CD14-positive monocyte (primary cell): ENCODE measurements around the gene CPA1. TPM values are rescaled to one million over a fixed set of nuclear protein-coding genes. Genes with fewer than 3 reads are reported as not detected.

Experiments
- DNase-seq, 3 donors: peaks; one replicate each; pipeline ENCODE4 v3.0.0-alpha.2; 2011 to 2022
- H2AFZ ChIP-seq: 2 replicates; pipeline ENCODE4 v1.6.0; 2012; ENCODE audit warnings: mild to moderate bottlenecking, low read depth, low read length, inconsistent platforms; ENCODE audit not compliant: insufficient read depth, poor library complexity, severe bottlenecking
- H3K27ac ChIP-seq, 2 donors: 1 replicate in 1 of 2; 2 replicates in 1 of 2; pipeline ENCODE4 v1.5.1; 2012 to 2013; ENCODE audit warnings: low read length in 2 of 2, control low read depth in 1 of 2, inconsistent platforms in 1 of 2, low read depth in 1 of 2, mild to moderate bottlenecking in 1 of 2
- H3K27me3 ChIP-seq, 2 donors: one replicate each; pipeline versions ENCODE4 v1.6.0 to v1.6.1; 2011 to 2013; ENCODE audit warnings: low read length in 2 of 2; ENCODE audit not compliant: control insufficient read depth in 2 of 2, insufficient read depth in 2 of 2
- H3K36me3 ChIP-seq, 2 donors: replicated peaks in 1 of 2; 1 replicate in 1 of 2; 2 replicates in 1 of 2; pipeline versions ENCODE4 v1.5.1 to v1.6.1; 2012 to 2013; ENCODE audit warnings: low read length in 2 of 2, control low read depth in 1 of 2, inconsistent platforms in 1 of 2, mild to moderate bottlenecking in 1 of 2; ENCODE audit not compliant: insufficient read depth in 2 of 2, control insufficient read depth in 1 of 2
- H3K4me1 ChIP-seq, 2 donors: 1 replicate in 1 of 2; 2 replicates in 1 of 2; pipeline versions ENCODE4 v1.5.1 to v1.6.1; 2012 to 2013; ENCODE audit warnings: low read length in 2 of 2, control low read depth in 1 of 2, inconsistent platforms in 1 of 2, mild to moderate bottlenecking in 1 of 2, moderate library complexity in 1 of 2; ENCODE audit not compliant: insufficient read depth in 2 of 2, control insufficient read depth in 1 of 2
- H3K4me2 ChIP-seq: replicated peaks from 2 replicates; pipeline ENCODE3; 2012; ENCODE audit warnings: low read length, moderate library complexity, mild to moderate bottlenecking; ENCODE audit not compliant: poor library complexity, severe bottlenecking; ENCODE audit errors: extremely low read depth
- H3K4me3 ChIP-seq, 3 experiments: fragments of 200-600 bp in 1 of 3; sonication (generic) in 1 of 3; replicated peaks in 1 of 3; 1 replicate in 2 of 3; 2 replicates in 1 of 3; pipeline ENCODE4 v1.5.1; 2011 to 2013; ENCODE audit warnings: low read length in 3 of 3, mild to moderate bottlenecking in 3 of 3, control low read depth in 2 of 3, low read depth in 2 of 3, inconsistent platforms in 1 of 3, moderate library complexity in 1 of 3
- H3K79me2 ChIP-seq: 2 replicates; pipeline ENCODE4 v1.6.0; 2012; ENCODE audit warnings: mild to moderate bottlenecking, control low read depth, inconsistent platforms, low read length, moderate library complexity; ENCODE audit not compliant: insufficient read depth
- H3K9ac ChIP-seq: 2 replicates; pipeline ENCODE4 v1.6.0; 2017; ENCODE audit warnings: low read length, mild to moderate bottlenecking; ENCODE audit not compliant: insufficient read depth, poor library complexity, severe bottlenecking
- H3K9me3 ChIP-seq, 2 donors: replicated peaks in 1 of 2; 1 replicate in 1 of 2; 2 replicates in 1 of 2; pipeline versions ENCODE4 v1.5.1 to v1.6.1; 2012 to 2013; ENCODE audit warnings: low read length in 2 of 2, control low read depth in 1 of 2; ENCODE audit not compliant: control insufficient read depth in 1 of 2, insufficient read depth in 1 of 2
- H4K20me1 ChIP-seq: 2 replicates; pipeline ENCODE4 v1.6.0; 2012; ENCODE audit warnings: mild to moderate bottlenecking, low read length, control low read depth, moderate library complexity; ENCODE audit not compliant: insufficient read depth
- H3K27ac Mint-ChIP-seq, 7 donors: one replicate each; pipeline ENCODE4 v1.8.0; 2020; ENCODE audit warnings: mild to moderate bottlenecking in 7 of 7, mixed read lengths in 7 of 7, moderate library complexity in 6 of 7, inconsistent platforms in 2 of 7
- H3K27me3 Mint-ChIP-seq, 3 donors: one replicate each; pipeline ENCODE4 v1.8.0; 2021 to 2022; ENCODE audit warnings: low read depth in 3 of 3, mild to moderate bottlenecking in 3 of 3, mixed read lengths in 3 of 3, moderate library complexity in 3 of 3, inconsistent platforms in 1 of 3
- H3K36me3 Mint-ChIP-seq, 2 donors: one replicate each; pipeline ENCODE4 v1.8.0; 2020; ENCODE audit warnings: mixed read lengths in 2 of 2, inconsistent platforms in 1 of 2, mild to moderate bottlenecking in 1 of 2
- H3K4me1 Mint-ChIP-seq: one replicate; pipeline ENCODE4 v1.8.0; 2020; ENCODE audit warnings: mild to moderate bottlenecking, mixed read lengths
- H3K4me3 Mint-ChIP-seq, 2 donors: one replicate each; pipeline ENCODE4 v1.8.0; 2020; ENCODE audit warnings: mild to moderate bottlenecking in 2 of 2, mixed read lengths in 2 of 2, moderate library complexity in 1 of 2
- H3K9me3 Mint-ChIP-seq, 7 donors: one replicate each; pipeline ENCODE4 v1.8.0; 2020 to 2022; ENCODE audit warnings: mixed read lengths in 7 of 7, mild to moderate bottlenecking in 6 of 7, moderate library complexity in 6 of 7, inconsistent platforms in 2 of 7
- WGBS: methylation state at CpG from one replicate; pipeline ENCODE4 v1.1.5; 2013; ENCODE audit warnings: missing lambda C conversion rate; ENCODE audit not compliant: insufficient coverage; 5-methylcytosine and 5-hydroxymethylcytosine counted together
- intact Hi-C, 2 donors: fragments of 100-400 bp; cut with micrococcal nuclease; formaldehyde crosslinking; loops; one replicate each; pipeline versions ENCODE4 v1.15.0 to v1.15.1; 2023
- polyA plus RNA-seq, 3 donors: library from polyadenylated mRNA; depleted of rRNA in 1 of 3; unstranded in 2 of 3; stranded (reverse) in 1 of 3; fragments of 300-500 nt in 2 of 3; fragments of >200 nt in 1 of 3; fragmentation: Illumina TruSeq in 2 of 3; gene quantifications; 1 replicate in 2 of 3; 2 replicates in 1 of 3; pipeline ENCODE4 v1.2.3, GENCODE V29; 2012 to 2021
- TF ChIP-seq, protein P1 (sequence below): fragments of 200-600 bp; IDR thresholded peaks from one replicate; pipeline ENCODE4 v1.8.0; 2022; ENCODE audit warnings: antibody characterized with exemption, mild to moderate bottlenecking

Gene CPA1
- polyA plus RNA-seq, 3 donors = not detected

DNA sequence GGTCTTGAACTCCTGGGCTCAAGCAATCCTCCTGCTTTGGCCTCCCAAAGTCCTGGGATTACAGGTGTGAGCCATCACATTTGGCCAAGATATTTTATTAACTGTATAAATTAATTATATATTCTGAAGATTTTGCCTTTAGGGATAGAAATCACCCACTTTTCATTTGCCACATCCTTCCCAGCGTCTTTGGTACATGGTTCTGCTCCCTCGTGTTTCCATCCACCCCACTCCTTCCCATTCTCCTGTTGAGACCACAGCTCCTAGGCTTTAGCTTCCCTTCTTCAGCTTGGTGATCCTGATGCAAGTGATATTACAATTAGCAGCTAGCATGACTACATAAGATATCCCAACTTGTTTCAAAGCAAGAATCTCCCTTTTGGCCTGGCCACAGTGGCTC, 8.4 kb downstream of the CPA1 start:
- H4K20me1 ChIP-seq = no peaks in the 10 kb centered on the region
- no peaks in the 10 kb centered on the region for H3K36me3 ChIP-seq
- H3K4me1 ChIP-seq = peaks cover 15 to 19% of the 10 kb centered on the region in 2 donors
- no peaks in the 10 kb centered on the region for H3K27me3 ChIP-seq
- no peak overlapping the region for H3K4me2 ChIP-seq
- no peak overlapping the region for H3K27ac ChIP-seq
- Mint-ChIP-seq H3K27me3 (peaks cover 0 to 3% (median 0%) of the 10 kb centered on the region in 3 donors), H3K27ac (no peak overlapping the region), H3K4me1 (peaks cover 20% of the 10 kb centered on the region), H3K9me3 (peaks cover 0 to 8% (median 3%) of the 10 kb centered on the region in 7 donors), H3K4me3 (no peak overlapping the region), H3K36me3 (peaks cover 0 to 2% of the 10 kb centered on the region in 2 donors)
- H3K9ac ChIP-seq = no peak overlapping the region
- DNase-seq = no peak
- H3K4me3 ChIP-seq = no peak overlapping the region
- no peaks in the 10 kb centered on the region for H3K9me3 ChIP-seq
- no peaks in the 10 kb centered on the region for H3K79me2 ChIP-seq
- WGBS = 50% methylated on average over 1 of the region's 2 CpGs
- no peak overlapping the region for H2AFZ ChIP-seq
- TF ChIP-seq, protein P1, sequence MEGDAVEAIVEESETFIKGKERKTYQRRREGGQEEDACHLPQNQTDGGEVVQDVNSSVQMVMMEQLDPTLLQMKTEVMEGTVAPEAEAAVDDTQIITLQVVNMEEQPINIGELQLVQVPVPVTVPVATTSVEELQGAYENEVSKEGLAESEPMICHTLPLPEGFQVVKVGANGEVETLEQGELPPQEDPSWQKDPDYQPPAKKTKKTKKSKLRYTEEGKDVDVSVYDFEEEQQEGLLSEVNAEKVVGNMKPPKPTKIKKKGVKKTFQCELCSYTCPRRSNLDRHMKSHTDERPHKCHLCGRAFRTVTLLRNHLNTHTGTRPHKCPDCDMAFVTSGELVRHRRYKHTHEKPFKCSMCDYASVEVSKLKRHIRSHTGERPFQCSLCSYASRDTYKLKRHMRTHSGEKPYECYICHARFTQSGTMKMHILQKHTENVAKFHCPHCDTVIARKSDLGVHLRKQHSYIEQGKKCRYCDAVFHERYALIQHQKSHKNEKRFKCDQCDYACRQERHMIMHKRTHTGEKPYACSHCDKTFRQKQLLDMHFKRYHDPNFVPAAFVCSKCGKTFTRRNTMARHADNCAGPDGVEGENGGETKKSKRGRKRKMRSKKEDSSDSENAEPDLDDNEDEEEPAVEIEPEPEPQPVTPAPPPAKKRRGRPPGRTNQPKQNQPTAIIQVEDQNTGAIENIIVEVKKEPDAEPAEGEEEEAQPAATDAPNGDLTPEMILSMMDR = no peak
- intact Hi-C loops = no loop called here

DNA sequence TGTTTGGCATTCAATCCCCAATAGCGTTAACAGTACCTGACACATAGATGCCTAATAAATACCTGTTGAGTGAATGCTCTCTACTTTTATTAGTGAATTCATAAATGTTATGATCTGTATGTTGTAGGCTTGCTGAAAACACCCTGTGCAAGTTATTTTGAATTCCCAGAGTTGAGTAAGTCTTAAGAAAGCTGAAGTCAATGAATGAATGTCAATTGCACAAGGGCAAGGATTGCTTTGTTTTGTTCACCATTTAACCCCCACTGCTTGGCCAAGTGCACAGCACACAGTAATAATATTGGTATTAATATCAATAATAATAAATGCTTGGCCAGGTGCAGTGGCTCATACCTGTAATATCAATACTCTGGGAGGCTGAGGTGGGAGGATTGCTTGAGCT, 10.2 kb downstream of the CPA1 start:
- TF ChIP-seq, protein P1 = no peak
- no peak overlapping the region for H3K27ac Mint-ChIP-seq
- H3K27me3 Mint-ChIP-seq = peaks cover 0 to 3% (median 0%) of the 10 kb centered on the region in 3 donors
- peaks cover 19% of the 10 kb centered on the region for H3K4me1 Mint-ChIP-seq
- peaks cover 0 to 2% of the 10 kb centered on the region in 2 donors for H3K36me3 Mint-ChIP-seq
- intact Hi-C loops = no loop called here
- H3K27ac ChIP-seq = no peak overlapping the region
- H3K79me2 ChIP-seq = no peaks in the 10 kb centered on the region
- H3K36me3 ChIP-seq = no peaks in the 10 kb centered on the region
- no peaks in the 10 kb centered on the region for H4K20me1 ChIP-seq
- H3K4me3 Mint-ChIP-seq = no peak overlapping the region
- H3K4me3 ChIP-seq = no peak overlapping the region
- no peak overlapping the region for H2AFZ ChIP-seq
- no peak for DNase-seq
- peaks cover 10 to 15% of the 10 kb centered on the region in 2 donors for H3K4me1 ChIP-seq
- no peaks in the 10 kb centered on the region for H3K27me3 ChIP-seq
- no peaks in the 10 kb centered on the region for H3K9me3 ChIP-seq
- WGBS = no CpG with 5 or more reads among the region's 1 CpG
- H3K9me3 Mint-ChIP-seq = peaks cover 0 to 5% (median 2%) of the 10 kb centered on the region in 7 donors
- no peak overlapping the region for H3K4me2 ChIP-seq
- no peak overlapping the region for H3K9ac ChIP-seq
